Measurements from ENCODE around the gene MS4A6E.
"Not testable (repeated sequence)": the region's sequence is repeated elsewhere in the genome, so short reads cannot be mapped to it uniquely, and the experiment has no call there.

MS4A6E gene

GRCh38 chr11:60292145-60292544, 34.9 kb upstream of the MS4A6E start:
- TF ChIP-seq CTCF (IDR thresholded peaks at IDR 0.05) = no peak
- H3K9me3 ChIP-seq = peaks cover 0 to 5% (median 0%) of the 10 kb centered on the region in 3 donors
- no peak overlapping the region for H3K27ac ChIP-seq
- intact Hi-C loops (cut with DNase I; ENCODE audit: low total_unique reads) = no loop called here
- no peaks in the 10 kb centered on the region for H3K36me3 ChIP-seq
- no peaks in the 10 kb centered on the region for H3K4me1 ChIP-seq
- no peak overlapping the region for H3K4me3 ChIP-seq
- no peaks in the 10 kb centered on the region for H3K27me3 ChIP-seq
- DNase-seq = no peak

GRCh38 chr11:60301178-60301577, 25.9 kb upstream of the MS4A6E start:
- intact Hi-C loops (cut with DNase I; ENCODE audit: low total_unique reads) = no loop called here

GRCh38 chr11:60301884-60302283, 25.2 kb upstream of the MS4A6E start:
- intact Hi-C loops (cut with DNase I; ENCODE audit: low total_unique reads); H3K27ac ChIP-seq; H3K27me3 ChIP-seq; DNase-seq; H3K4me3 ChIP-seq; H3K4me1 ChIP-seq; H3K36me3 ChIP-seq; H3K9me3 ChIP-seq: not testable (repeated sequence)

More at GRCh38 chr11:60301178-60301577, 25.9 kb upstream of the MS4A6E start:
- DNase-seq = no peak
- Histone ChIP-seq H3K4me3 (no peak overlapping the region), H3K9me3 (no peaks in the 10 kb centered on the region), H3K4me1 (no peaks in the 10 kb centered on the region), H3K27ac (no peak overlapping the region), H3K27me3 (no peaks in the 10 kb centered on the region), H3K36me3 (no peaks in the 10 kb centered on the region)
- no peak for TF ChIP-seq CTCF (IDR thresholded peaks at IDR 0.05)

GRCh38 chr11:60303661-60304060, 23.4 kb upstream of the MS4A6E start:
- no peaks in the 10 kb centered on the region for H3K9me3 ChIP-seq
- H3K4me3 ChIP-seq = no peak overlapping the region
- no peaks in the 10 kb centered on the region for H3K36me3 ChIP-seq
- no peaks in the 10 kb centered on the region for H3K27me3 ChIP-seq
- H3K4me1 ChIP-seq = no peaks in the 10 kb centered on the region
- no peak overlapping the region for H3K27ac ChIP-seq
- intact Hi-C loops (cut with DNase I; ENCODE audit: low total_unique reads) = no loop called here
- TF ChIP-seq CTCF (IDR thresholded peaks at IDR 0.05) = no peak
- no peak for DNase-seq

GRCh38 chr11:60305906-60306619, 21.0 kb upstream of the MS4A6E start:
- TF ChIP-seq CTCF (IDR thresholded peaks at IDR 0.05) = no peak
- H3K4me1 ChIP-seq = no peaks in the 10 kb centered on the region
- no peaks in the 10 kb centered on the region for H3K27me3 ChIP-seq
- no peak for DNase-seq
- H3K4me3 ChIP-seq = no peak overlapping the region
- H3K9me3 ChIP-seq = no peaks in the 10 kb centered on the region
- intact Hi-C loops (cut with DNase I; ENCODE audit: low total_unique reads) = no loop called here
- H3K36me3 ChIP-seq = no peaks in the 10 kb centered on the region
- H3K27ac ChIP-seq = no peak overlapping the region

GRCh38 chr11:60307507-60308195, 19.4 kb upstream of the MS4A6E start:
- Histone ChIP-seq H3K27me3 (no peaks in the 10 kb centered on the region), H3K9me3 (no peaks in the 10 kb centered on the region), H3K4me1 (no peaks in the 10 kb centered on the region), H3K4me3 (no peak overlapping the region), H3K27ac (no peak overlapping the region), H3K36me3 (no peaks in the 10 kb centered on the region)
- no peak for DNase-seq
- intact Hi-C loops (cut with DNase I; ENCODE audit: low total_unique reads) = no loop called here
- no peak for TF ChIP-seq CTCF (IDR thresholded peaks at IDR 0.05)

All from tibial artery (tissue), 4 donors.